HG02588 (cell line): ENCODE results near the gene MAS1L.

ENCODE experiments used
- ATAC-seq: cut with Tn5 transposase; IDR thresholded peaks from one replicate; pipeline ENCODE4 v1.9.1; 2021; ENCODE audit warnings: mild to moderate bottlenecking, moderate library complexity; ENCODE audit not compliant: unreplicated experiment

The MAS1L gene

DNA sequence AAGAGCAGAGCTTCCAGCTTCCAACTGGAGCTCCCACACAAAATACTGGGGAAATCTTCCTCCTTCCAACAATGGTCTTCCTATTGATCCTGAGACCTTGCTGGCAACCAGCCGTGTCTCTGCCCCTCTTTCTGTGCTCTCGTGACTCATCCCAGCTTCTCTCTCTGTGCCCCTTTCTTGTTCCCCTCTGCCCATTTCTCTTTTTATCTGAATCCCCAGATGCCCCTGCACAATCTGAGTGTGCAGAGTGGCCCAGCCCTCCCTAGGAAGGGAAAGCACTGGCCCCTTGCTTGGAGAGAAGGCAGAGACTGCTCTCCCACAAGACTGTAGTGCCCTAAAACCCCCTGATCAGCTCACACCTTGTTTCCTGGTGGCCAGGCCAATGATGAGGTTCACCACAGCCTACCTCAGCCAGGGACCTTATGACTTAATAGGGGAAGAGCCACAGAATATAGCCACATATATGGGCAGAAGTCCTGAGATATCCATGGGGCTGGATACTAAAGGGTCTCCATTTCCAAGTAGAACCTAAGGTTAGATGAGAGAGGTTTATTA lies 23.1 kb upstream of the MAS1L start:
- ATAC-seq: no peak

DNA sequence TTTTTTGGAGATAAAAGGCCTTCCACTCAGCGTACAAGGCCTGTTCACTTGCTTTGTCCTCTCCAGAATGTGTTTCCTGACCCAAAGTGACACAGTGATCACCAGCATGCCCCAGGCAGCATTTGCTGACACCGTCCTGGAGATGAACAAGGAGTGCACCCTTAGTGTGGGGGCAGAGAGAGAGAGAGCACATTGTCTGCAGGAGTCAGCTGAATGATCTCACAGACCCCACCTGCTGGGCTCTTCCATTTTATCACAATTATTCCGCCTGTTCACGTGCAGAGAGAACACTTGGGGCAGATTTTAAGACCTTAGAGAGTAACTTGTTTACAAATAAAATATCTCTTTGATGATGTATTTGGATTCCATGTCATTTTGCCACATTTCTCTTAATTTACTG lies 22.4 kb upstream of the MAS1L start:
- ATAC-seq: no peak

DNA sequence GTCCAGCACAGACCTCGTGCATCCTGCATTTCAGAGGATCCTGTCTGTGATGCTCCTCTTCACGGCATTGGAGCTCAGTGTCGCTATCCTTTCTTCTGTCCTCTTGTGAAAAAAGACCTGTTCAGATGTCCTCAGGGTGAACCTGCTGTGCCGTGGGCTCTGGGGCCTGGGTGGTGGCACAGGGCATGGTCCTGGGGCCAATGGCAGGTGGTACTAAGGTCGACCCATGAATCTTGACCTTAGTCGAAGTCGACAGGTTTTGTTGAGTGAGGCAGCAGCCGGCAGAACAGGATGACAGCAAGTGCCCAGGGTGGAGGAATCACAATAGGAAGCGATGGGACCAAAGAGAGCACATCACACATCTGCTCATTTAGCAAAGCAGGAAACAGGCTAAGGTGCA lies 22.0 kb upstream of the MAS1L start:
- ATAC-seq: no peak

DNA sequence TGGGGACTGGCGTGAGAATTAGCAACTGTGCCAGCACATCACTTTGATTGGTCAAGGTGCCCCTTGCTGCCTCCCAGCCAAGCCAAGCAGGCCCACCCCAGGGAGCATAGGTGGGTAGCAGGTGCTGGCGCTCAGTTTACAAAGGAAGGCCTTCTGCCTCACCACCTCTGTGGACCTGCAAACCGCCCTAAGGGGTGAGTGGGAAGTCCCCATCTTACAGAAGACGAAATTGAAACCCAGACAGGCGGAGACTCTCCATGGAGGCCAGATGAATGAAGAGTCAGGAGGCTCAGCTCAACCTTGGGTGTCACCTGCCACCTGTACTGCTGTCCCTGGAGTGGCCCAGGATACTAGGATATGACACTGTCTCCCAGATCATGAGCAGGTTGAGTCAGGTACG lies 21.5 kb upstream of the MAS1L start:
- peak; percentile 81 for ATAC-seq

DNA sequence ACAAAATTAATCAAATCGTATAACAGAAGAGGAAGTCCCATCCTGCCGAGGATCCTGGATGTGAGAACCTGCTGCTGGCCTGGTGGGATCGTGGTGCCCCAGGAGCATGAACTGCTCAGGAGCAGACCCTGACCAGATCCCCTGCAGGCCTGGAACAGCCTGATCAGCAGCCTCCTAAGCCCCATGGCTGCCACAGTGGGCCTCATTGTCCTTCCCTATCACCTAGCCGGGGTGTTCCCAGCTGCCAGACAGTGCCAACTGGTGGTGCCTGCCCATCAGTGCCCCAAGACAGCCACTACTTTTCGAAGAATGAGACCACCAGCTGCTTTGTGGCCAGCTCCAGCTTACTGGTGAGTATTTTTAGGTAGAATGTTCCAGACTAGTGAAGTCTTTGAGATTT lies 19.6 kb upstream of the MAS1L start:
- ATAC-seq: no peak

DNA sequence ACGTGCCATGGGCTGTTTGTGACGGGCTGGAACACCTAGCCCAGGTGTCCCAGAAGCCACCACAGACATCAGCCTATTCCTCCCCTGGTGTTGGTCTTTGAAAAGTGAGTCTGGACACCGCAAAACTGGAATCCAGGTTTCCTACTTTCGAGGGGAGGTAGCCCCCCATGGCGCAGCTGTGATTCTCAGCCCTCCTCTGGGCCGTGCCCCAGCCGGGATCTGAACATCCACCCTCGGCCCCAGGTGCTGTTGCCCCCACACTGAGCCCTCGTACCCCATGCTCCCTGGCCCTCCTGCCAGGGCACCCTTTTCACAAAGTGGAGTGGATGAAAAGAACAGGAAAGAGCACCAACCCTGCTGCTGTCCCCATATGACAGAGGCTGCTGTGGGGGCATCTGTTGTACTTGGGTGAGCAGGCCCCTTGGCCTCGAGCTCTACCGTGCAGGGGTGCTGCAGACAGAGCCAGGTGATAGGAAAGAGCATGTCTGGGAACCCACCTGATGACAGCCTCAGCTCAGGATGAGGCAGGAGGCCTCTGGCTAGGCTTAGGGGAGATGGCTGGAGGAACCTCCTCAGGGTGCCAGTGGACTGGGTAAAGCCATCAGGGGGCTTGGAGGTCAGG lies 18.8 kb upstream of the MAS1L start:
- no peak for ATAC-seq

DNA sequence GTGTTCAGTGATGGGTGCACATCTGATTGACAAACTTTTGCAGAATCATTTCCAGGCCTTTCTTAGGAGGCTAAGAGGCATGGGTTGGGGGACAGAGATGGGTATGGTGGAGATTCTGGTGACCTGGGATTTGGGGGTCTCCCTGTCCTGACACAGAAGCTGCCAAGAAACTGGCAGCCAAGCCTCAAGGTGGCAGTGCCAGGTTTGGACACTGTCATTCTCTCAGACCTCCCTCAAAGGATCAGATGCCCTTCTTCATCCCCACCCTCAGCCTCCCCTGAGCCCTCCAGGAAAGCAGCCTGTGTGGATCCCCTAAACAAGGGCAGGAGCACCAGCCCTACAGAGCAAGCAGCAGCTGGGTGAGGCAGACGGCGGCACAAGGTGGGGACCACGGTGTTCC lies 18.1 kb upstream of the MAS1L start:
- ATAC-seq: no peak

DNA sequence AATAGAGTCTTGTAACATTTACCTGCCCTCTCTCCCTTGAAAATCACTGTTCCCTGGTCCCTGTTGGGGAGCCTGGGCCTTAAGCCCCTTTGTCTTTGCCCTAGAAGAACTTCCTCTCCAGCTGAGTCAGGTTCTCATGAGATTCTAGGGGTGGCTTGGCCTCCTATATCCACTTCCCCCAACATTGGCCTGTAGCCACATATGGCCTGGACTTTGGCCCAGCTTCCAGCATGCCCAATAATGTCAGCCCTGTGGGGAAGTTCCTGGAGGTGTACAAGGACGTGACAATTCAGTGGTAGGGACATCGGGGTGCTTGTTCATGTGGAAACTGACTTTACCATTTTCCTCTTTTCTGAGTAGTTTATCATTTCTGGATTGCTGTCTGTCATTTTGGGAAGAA lies 17.2 kb upstream of the MAS1L start:
- no peak for ATAC-seq

DNA sequence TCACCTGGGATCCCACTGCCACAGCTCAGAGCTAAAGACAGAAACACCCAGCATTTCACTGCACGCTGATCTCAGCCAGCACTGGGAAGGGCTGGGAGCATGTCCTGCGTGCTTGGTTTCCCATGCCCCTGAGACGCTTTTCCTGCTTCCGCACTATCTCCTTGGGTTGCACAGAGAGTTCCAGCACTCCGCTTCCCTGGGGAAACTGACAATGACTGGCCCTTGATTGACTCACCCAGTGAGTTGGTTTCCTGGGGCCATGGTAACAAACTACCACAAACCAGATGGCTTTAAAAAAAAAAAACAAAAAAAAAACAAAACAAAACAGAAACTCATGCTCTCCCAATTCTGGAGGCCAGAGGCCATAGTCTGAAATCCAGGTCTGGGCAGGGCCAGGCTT lies 14.8 kb upstream of the MAS1L start:
- no peak for ATAC-seq

DNA sequence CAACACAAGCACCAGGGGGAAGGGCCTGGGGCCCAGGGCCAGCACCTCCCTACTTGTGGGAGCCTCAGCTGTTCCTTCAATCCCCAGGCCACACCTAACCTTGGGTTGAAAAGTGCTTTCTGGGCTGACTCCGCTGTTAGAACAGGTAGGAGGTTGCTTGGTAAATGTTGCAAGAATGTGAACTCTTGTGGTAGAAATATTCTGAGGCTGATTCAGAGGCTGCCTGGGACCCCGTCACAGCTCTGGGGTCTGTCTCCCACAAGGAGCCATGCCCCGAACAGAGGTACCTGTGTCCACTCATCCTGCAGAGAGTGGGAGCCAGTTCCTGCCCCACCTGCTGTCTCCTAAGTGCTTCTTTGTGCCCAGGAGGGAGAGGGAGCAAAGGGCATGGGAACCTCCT lies 14.4 kb upstream of the MAS1L start:
- no peak for ATAC-seq

DNA sequence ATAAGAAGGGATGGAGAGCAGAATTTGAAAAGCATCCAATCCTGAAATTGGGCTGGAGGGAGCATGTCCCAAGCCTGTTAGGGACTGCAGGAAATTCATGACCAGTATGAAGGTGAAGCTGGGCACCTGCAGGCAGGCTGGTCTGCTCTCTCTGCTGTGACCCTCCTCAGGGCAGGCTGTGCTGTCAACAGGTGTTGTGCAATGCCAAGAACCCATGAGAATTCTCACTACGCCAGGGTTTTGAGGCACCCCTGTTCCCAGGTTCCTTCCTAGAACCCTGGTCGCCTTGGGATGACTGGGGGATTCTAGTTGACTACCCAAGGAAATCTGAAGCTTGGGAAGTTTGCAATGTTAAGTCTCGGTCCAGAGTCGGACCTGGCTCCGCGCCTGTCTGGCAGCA lies 13.3 kb upstream of the MAS1L start:
- ATAC-seq: no peak

DNA sequence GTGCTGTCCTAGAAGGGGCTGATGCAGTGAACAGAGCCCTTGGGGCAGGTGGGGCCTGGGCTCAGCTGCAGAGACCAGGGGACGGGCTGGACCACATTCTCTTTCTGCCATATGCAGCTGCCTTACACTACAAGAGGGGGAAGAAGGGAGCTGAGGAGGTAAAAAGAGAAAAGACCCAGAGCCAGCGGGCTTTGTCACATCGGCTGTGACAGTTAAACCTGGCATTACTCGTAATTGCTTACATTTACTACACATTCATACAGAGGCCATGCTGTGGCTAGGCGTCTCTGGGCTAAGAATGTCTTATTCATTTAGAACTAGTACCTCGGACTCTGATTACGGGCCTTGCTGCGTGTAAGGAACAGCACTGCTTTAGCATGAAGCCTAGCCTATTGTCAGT lies 12.8 kb upstream of the MAS1L start:
- ATAC-seq: no peak

DNA sequence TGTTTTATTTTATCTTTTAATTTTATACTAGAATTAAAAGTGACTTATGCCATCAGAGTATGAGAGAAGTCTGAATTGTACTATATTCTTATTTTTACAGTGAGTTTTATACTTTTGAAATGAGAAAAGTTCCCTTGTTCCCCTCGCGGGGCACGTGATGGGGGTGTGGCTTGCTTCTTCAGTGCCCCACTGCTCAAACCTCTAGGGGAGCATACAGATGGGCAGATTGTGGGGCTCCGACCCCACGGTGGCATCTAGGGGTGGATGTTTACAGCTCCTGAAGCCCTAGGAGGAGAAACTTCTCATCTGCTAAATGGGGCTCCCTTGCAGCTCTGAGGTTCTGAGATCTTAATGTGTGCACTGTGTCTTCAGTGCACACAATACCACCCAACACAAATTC lies 11.9 kb upstream of the MAS1L start:
- no peak for ATAC-seq

DNA sequence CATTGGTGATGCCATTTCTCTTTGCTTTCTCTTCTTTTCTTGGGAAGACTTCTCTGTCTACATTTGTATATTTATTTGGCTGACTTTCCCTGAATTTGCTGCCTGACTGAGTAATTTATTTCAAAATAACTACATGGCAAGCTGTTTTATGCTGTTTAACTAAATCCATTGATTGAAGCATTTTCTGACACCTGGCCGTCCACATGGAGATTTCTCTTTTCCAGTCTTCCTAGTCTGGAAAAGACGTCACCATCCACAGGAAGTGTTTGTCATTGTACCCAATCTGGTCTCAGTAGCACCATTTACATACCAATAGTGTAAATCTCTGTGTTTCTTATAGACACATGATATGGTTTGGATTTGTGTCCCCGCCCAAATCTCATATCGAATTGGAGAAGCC lies 9.2 kb upstream of the MAS1L start:
- ATAC-seq: no peak

DNA sequence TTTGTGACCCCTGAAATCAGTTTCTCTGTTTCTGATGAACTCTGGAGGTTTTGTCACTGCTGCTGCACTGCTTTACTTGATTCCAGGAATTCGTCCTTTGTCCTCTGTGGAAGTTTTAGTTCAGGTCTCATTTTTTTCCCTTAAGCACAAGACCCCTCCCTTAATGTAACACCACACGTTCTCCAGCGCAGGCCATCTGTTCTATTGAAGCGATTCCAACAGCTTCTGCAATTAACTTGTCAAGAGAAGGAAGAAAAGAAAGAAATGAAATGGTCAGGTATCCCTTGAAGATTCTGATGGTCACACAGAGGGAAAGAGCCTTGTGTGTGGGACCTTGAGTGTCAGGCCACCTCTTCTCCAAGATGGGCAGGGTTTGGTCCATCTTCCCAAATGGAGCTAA lies 7.8 kb upstream of the MAS1L start:
- ATAC-seq: no peak

DNA sequence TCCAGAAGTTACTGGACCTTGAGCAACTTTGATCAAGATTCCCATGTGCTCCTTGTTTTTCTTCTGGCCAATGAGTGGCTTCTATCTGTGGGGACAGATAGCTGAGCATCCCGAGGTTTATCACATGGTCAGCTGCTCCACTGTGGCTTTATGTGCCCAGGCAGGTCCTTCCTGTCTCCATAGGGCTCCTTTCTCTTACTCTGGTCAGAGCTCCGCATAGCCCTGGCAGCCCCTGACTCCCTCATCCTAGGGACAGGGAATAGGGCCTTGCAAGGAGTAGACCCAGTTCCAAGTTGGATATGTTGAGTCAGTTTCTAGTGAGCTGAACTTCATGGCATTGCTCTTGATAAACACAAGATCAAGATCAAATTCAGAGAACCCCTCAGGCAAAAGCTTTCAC lies 6.4 kb upstream of the MAS1L start:
- ATAC-seq: no peak

DNA sequence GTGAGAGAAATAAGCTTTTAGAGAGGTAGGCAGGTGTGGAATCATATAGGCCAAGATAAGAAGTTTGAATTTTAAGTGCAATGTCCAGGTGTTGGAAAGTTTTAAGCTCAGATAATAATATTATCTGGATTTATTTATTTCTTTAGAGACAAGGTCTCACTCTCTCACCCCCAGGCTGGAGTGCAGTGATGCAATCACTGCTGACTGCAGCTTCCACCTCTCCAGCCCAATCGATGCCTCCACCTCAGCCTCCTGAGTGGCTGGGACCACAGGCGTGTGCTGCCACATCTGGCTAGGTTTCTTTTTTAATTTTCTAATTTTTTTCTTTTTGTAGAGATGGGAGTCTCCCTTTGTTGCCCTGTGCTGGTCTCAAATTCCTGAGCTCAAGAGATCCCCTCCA lies 5.5 kb upstream of the MAS1L start:
- no peak for ATAC-seq

DNA sequence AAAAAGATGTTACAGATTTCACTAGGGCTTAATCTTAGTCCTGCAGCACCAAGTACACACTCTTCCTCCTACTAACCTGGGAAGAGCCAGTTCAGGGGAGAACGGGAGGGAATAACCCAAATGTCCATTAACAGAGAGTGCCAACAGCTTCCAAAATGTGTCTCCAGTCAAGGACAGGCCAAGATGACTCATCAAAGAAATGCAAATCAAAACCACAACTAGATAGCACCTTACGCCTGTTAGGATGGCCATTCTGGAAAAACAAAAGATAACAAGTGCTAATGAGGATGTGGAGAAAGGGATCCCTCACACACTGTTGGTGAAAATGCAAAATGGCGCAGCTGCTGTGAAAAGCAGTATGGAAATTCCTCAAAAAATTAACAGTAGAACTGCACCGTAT lies 3.8 kb upstream of the MAS1L start:
- no peak for ATAC-seq

DNA sequence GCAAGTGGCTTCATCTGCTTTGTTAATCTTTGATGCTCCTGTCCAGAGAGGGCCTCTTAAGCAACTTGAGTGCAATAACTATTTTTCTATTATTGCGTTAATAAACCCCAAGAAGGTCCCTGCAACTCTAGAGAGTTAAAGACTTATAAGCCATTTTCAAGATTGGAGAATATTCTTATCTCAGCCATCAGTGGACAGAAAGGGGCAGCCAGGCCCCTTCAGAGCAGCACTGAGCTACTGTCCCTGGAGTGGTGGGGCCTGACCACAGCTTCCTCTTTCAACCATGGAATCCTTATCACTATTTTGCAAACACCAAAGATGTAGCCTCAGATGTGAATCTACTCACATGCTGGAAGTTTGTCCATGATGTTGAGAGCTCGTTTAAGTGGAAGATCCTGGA lies 2.8 kb upstream of the MAS1L start:
- no peak for ATAC-seq

DNA sequence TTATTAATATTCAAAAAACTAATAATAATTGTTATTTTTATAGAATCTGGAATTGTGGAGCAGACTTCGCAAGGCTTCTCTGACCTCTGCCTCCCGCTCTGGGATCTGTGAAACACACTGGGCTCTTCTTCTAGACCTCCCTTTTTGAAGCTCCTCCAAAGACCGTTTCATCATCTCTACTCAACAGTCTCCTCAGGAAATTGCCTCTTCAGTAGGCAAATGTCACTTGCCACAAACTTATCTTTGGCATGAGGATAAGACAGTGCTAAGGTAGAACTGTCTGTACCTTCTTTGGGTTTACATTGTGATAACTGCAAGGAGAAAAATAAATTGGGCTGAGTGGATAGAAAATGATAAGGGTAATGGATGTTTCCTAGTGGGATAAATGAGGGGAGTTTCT lies 2.3 kb upstream of the MAS1L start:
- ATAC-seq: no peak

DNA sequence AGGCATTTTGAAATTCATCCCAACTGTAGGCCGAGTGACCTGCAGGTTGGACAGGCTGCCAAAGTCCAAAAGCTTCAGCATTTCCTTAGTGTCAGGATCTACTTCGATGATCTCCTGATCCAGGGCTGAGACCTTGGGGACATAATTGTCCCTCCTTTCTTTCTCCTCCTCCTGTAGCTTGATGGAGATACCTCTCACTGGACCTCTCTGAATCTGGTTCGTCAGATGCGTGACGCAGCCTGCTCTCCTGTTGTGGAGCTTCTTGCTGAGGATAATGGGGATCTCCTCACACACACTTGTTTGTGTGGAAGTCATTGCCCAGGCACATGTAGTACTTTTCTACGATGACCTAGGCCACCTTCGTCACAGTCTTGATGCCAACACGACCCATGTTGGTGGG lies 1.5 kb upstream of the MAS1L start:
- ATAC-seq: no peak

DNA sequence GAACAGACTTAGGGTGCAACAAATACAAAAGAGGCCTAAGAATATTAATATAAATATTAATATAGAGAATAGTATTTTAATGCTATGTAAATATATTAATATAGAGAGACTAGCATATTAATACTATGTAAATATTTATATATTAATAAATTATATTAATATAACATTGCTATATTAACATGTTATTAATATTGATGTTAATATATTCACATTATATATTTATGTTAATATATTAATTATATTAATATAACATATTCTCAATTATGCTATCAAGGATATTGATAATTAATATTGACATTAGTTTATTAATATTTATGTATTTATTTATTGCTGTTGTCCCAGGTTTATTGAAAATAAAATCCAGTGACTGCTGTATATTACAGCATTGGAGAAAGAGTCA lies 1.1 kb upstream of the MAS1L start:
- no peak for ATAC-seq

DNA sequence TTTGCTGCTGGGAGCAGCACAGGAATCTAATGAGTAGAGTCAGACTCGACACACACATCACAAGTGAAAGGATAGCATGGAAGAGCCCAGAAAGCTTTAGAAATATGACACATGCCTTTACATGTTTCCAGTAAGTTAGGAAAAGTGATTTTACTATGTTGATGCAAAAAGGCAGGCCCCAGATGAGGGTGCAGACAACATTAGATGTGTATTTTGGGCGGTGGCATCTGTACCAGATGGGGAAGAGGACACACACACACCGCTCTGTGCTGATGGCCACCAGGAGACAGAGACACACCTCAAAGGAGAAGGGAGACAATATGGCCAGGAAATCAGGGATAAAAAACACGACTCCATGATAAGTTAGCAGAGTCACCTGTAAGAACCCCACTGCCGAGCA lies 625 bp downstream of the MAS1L start:
- ATAC-seq: no peak
